ENCODE measurements around the gene SLC2A11.
A peak's percentile ranks its signal among the peaks of the same experiment; 100 is the strongest.
"Not testable (repeated sequence)": the region's sequence is repeated elsewhere in the genome, so short reads cannot be mapped to it uniquely, and the experiment has no call there.

The SLC2A11 gene

GRCh38 chr22:23847310-23847920 is 10.3 kb upstream of the SLC2A11 start:
- DNase-seq (ENCODE audit: low read depth in 2 of 2), result no peak

GRCh38 chr22:23847991-23848864 is 9.4 kb upstream of the SLC2A11 start:
- no peak for DNase-seq (ENCODE audit: low read depth in 2 of 2)

GRCh38 chr22:23849009-23850006 is 8.4 kb upstream of the SLC2A11 start:
- DNase-seq (ENCODE audit: low read depth in 2 of 2), result peak; percentile 67 to 84

- DNase-seq (ENCODE audit: low read depth in 2 of 2), result no peak
These were observed 7.5 kb upstream of the SLC2A11 start for GRCh38 chr22:23850136-23850611.

- no peak for DNase-seq (ENCODE audit: low read depth in 2 of 2)
These were observed 712 bp upstream of the SLC2A11 start for GRCh38 chr22:23856721-23857605.

- no peak for DNase-seq (ENCODE audit: low read depth in 2 of 2)
These were observed 775 bp downstream of the SLC2A11 start for GRCh38 chr22:23858484-23858815.

- DNase-seq (ENCODE audit: low read depth in 2 of 2), result no peak
These were observed 1.5 kb downstream of the SLC2A11 start for GRCh38 chr22:23859201-23859600.

- DNase-seq (ENCODE audit: low read depth in 2 of 2), result not testable (repeated sequence)
These were observed 2.5 kb downstream of the SLC2A11 start for GRCh38 chr22:23860187-23860586.

- no peak for DNase-seq (ENCODE audit: low read depth in 2 of 2)
These were observed 4.4 kb downstream of the SLC2A11 start for GRCh38 chr22:23862103-23862502.

- DNase-seq (ENCODE audit: low read depth in 2 of 2), result not testable (repeated sequence)
These were observed 7.0 kb downstream of the SLC2A11 start for GRCh38 chr22:23864499-23865154.

- DNase-seq (ENCODE audit: low read depth in 2 of 2), result no peak
These were observed 10.9 kb downstream of the SLC2A11 start for GRCh38 chr22:23868580-23868979.

- DNase-seq (ENCODE audit: low read depth in 2 of 2), result no peak
These were observed 17.2 kb downstream of the SLC2A11 start for GRCh38 chr22:23874871-23875270.

- no peak for DNase-seq (ENCODE audit: low read depth in 2 of 2)
These were observed 18.1 kb downstream of the SLC2A11 start for GRCh38 chr22:23875801-23876200.

GRCh38 chr22:23877566-23877965 is 19.9 kb downstream of the SLC2A11 start:
- no peak for DNase-seq (ENCODE audit: low read depth in 2 of 2)

- DNase-seq (ENCODE audit: low read depth in 2 of 2), result no peak
These were observed 20.5 kb downstream of the SLC2A11 start for GRCh38 chr22:23878219-23878618.

- no peak for DNase-seq (ENCODE audit: low read depth in 2 of 2)
These were observed 24.7 kb downstream of the SLC2A11 start for GRCh38 chr22:23882370-23882769.

- DNase-seq (ENCODE audit: low read depth in 2 of 2), result no peak
These were observed 26.0 kb downstream of the SLC2A11 start for GRCh38 chr22:23883658-23884057.

- DNase-seq (ENCODE audit: low read depth in 2 of 2), result no peak
These were observed 26.5 kb downstream of the SLC2A11 start for GRCh38 chr22:23884140-23884539.

GRCh38 chr22:23888615-23889401 is 31.1 kb downstream of the SLC2A11 start:
- DNase-seq (ENCODE audit: low read depth in 2 of 2), result no peak

GRCh38 chr22:23889620-23890019 is 31.9 kb downstream of the SLC2A11 start:
- DNase-seq (ENCODE audit: low read depth in 2 of 2), result no peak

Data from stimulated activated CD4-positive, alpha-beta T cell treated with anti-CD3 and anti-CD28 coated beads, Interleukin-15, amount 100 ng/mL, for 48 hours (primary cell).